Activated CD8-positive, alpha-beta memory T cell treated with anti-CD3 and anti-CD28 coated beads for 36 hours (primary cell): ENCODE data around the gene GPR146. TPM values are rescaled to one million over a fixed set of nuclear protein-coding genes. Genes with fewer than 3 reads are reported as not detected.

Experiments used
- CTCF ChIA-PET: fragments of 350-600 bp; sonication (Branson Sonifier 250); formaldehyde crosslinking; loops from one replicate; lab custom pipeline; 2021; ENCODE audit warnings: antibody characterized with exemption; lab: Charles Lee
- POLR2A ChIA-PET: fragments of 350-600 bp; sonication (Branson Sonifier 250); formaldehyde crosslinking; loops from one replicate; lab custom pipeline; 2021; ENCODE audit warnings: antibody characterized with exemption; lab: Charles Lee
- total RNA-seq, 2 experiments: library from RNA; stranded (reverse); gene quantifications; one replicate each; pipeline ENCODE4 v1.2.3, GENCODE V29; 2021

GPR146 gene
- total RNA-seq, 2 experiments from 2014 or later = 2.1 TPM

GRCh38 chr7:1078985-1079384 lies 34.6 kb downstream of the GPR146 start:
- CTCF ChIA-PET = interaction anchor here (1.0 kb wide), 1 partner anchor 101 kb away, joined by 3 read pairs; no protein-coding TSS in a partner anchor

GRCh38 chr7:1079546-1079945 lies 35.2 kb downstream of the GPR146 start:
- POLR2A ChIA-PET = no interaction called here
- CTCF ChIA-PET = interaction anchor here (1.0 kb wide), 1 partner anchor 102 kb away, joined by 3 read pairs; no protein-coding TSS in a partner anchor

More at GRCh38 chr7:1078985-1079384, 34.6 kb downstream of the GPR146 start:
- POLR2A ChIA-PET = no interaction called here

- ChIA-PET CTCF (no interaction called here), POLR2A (no interaction called here)
Measured at GRCh38 chr7:1080252-1080920, 36.0 kb downstream of the GPR146 start.

GRCh38 chr7:1080921-1081255 lies 36.5 kb downstream of the GPR146 start:
- ChIA-PET CTCF (interaction anchor here (0.9 to 1.0 kb wide), 2 partner anchors 88 to 94 kb away, joined by 3 read pairs; no protein-coding TSS in a partner anchor), POLR2A (no interaction called here)

GRCh38 chr7:1081336-1081735 lies 37.0 kb downstream of the GPR146 start:
- CTCF ChIA-PET = interaction anchor here (0.9 to 1.0 kb wide), 2 partner anchors 88 to 94 kb away, joined by 3 read pairs; no protein-coding TSS in a partner anchor

GRCh38 chr7:1081931-1082401 lies 37.6 kb downstream of the GPR146 start:
- ChIA-PET CTCF (interaction anchor here (0.9 to 1.0 kb wide), 2 partner anchors 89 to 93 kb away, joined by 3 read pairs; no protein-coding TSS in a partner anchor), POLR2A (no interaction called here)

More at GRCh38 chr7:1081336-1081735, 37.0 kb downstream of the GPR146 start:
- POLR2A ChIA-PET = no interaction called here

- ChIA-PET POLR2A (no interaction called here), CTCF (interaction anchor here (1.3 to 2.0 kb wide), 2 partner anchors 91 to 93 kb away, joined by 3 to 9 read pairs; no protein-coding TSS in a partner anchor)
Measured at GRCh38 chr7:1083729-1084657, 39.6 kb downstream of the GPR146 start.

- ChIA-PET POLR2A (no interaction called here), CTCF (interaction anchor here (1.1 to 2.0 kb wide), 5 partner anchors 18 to 92 kb away, joined by 3 to 9 read pairs (median 5); no protein-coding TSS in a partner anchor)
Measured at GRCh38 chr7:1085266-1085665, 40.9 kb downstream of the GPR146 start.

- POLR2A ChIA-PET = no interaction called here
- CTCF ChIA-PET = interaction anchor here (0.6 to 2.8 kb wide), 10 partner anchors 18 to 178 kb away, joined by 3 to 10 read pairs (median 4); partner anchors contain the start of gene COX19
Measured at GRCh38 chr7:1085910-1086421, 41.6 kb downstream of the GPR146 start.

GRCh38 chr7:1086588-1087464 lies 42.5 kb downstream of the GPR146 start:
- POLR2A ChIA-PET = no interaction called here

GRCh38 chr7:1087465-1087814 lies 43.1 kb downstream of the GPR146 start:
- CTCF ChIA-PET = interaction anchor here (1.0 to 2.8 kb wide), 4 partner anchors 22 to 94 kb away, joined by 4 to 10 read pairs (median 7); a partner anchor contains a TSS
- POLR2A ChIA-PET = no interaction called here

More at GRCh38 chr7:1086588-1087464, 42.5 kb downstream of the GPR146 start:
- CTCF ChIA-PET = interaction anchor here (0.6 to 2.8 kb wide), 12 partner anchors 17 to 178 kb away, joined by 3 to 10 read pairs (median 4); partner anchors contain the start of gene COX19

GRCh38 chr7:1087952-1088920 lies 43.9 kb downstream of the GPR146 start, which contains the start of gene GPER1:
Gene GPER1 (plus strand): TSS chr7:1088113. CDS start chr7:1091729, 3,616 bp downstream.
- POLR2A ChIA-PET = no interaction called here
- CTCF ChIA-PET = interaction anchor here (1.4 to 2.8 kb wide), 3 partner anchors 22 to 89 kb away, joined by 5 to 10 read pairs (median 9); a partner anchor contains a TSS

- ChIA-PET POLR2A (no interaction called here), CTCF (interaction anchor here (1.1 kb wide), 1 partner anchor 97 kb away, joined by 3 read pairs; no protein-coding TSS in a partner anchor)
Measured at GRCh38 chr7:1090236-1090635, 45.9 kb downstream of the GPR146 start.

- POLR2A ChIA-PET = no interaction called here
- CTCF ChIA-PET = interaction anchor here (1.1 to 1.8 kb wide), 2 partner anchors 25 to 98 kb away, joined by 3 to 6 read pairs; no protein-coding TSS in a partner anchor
Measured at GRCh38 chr7:1090686-1091643, 46.6 kb downstream of the GPR146 start.

- ChIA-PET POLR2A (no interaction called here), CTCF (interaction anchor here (1.0 to 1.8 kb wide), 2 partner anchors 26 to 98 kb away, joined by 3 to 6 read pairs; no protein-coding TSS in a partner anchor)
Measured at GRCh38 chr7:1091644-1092027, 47.3 kb downstream of the GPR146 start.
